Cardiac muscle cell (in vitro differentiated cells and primary cell): ENCODE data around the gene CDH1. TPM values are rescaled to one million over a fixed set of nuclear protein-coding genes. Genes with fewer than 3 reads are reported as not detected.

Source experiments
- DNase-seq, 2 donors: peaks; one replicate each; pipeline versions ENCODE4 v3.0.0 to v3.0.0-alpha.2; 2010 to 2017; ENCODE audit warnings: low read depth in 1 of 2, low spot score in 1 of 2
- H3K27ac ChIP-seq: fragments of 200-600 bp; sonication (generic); 2 replicates; pipeline ENCODE4 v1.5.1; 2016
- H3K27me3 ChIP-seq: fragments of 200-600 bp; sonication (generic); 2 replicates; pipeline ENCODE4 v1.6.0; 2016; ENCODE audit warnings: control low read depth
- H3K36me3 ChIP-seq: fragments of 200-600 bp; sonication (generic); 2 replicates; pipeline ENCODE4 v1.5.1; 2016; ENCODE audit warnings: control low read depth
- H3K4me1 ChIP-seq: fragments of 200-600 bp; sonication (generic); 2 replicates; pipeline ENCODE4 v1.8.1; 2017; ENCODE audit warnings: low read depth, mild to moderate bottlenecking, mixed run types
- H3K4me3 ChIP-seq: fragments of 200-600 bp; sonication (generic); 2 replicates; pipeline ENCODE4 v1.5.1; 2016; ENCODE audit warnings: mild to moderate bottlenecking
- H3K9me3 ChIP-seq: fragments of 200-600 bp; sonication (generic); 2 replicates; pipeline ENCODE4 v1.5.1; 2017; ENCODE audit warnings: low read depth, mild to moderate bottlenecking, control low read depth
- polyA plus RNA-seq: library from polyadenylated mRNA; unstranded; fragments of >200 nt; fragmentation: Nextera tagmentation; extraction: Ambion mirVana; gene quantifications from 2 replicates; pipeline ENCODE4 v1.2.1, GENCODE V29; 2016
- total RNA-seq: library from RNA; depleted of rRNA; stranded (reverse); fragments of >200 nt; gene quantifications from 2 replicates; pipeline ENCODE4 v1.2.3, GENCODE V29; 2016
- TF ChIP-seq, protein P1 (sequence below): IDR thresholded peaks from 2 replicates; pipeline ENCODE4 v1.5.1; 2012; ENCODE audit warnings: low read depth, mild to moderate bottlenecking, low read length

CDH1 gene
- total and polyA plus RNA-seq, 2 experiments from 2014 or later = 0.09 to 1.4 TPM

DNA sequence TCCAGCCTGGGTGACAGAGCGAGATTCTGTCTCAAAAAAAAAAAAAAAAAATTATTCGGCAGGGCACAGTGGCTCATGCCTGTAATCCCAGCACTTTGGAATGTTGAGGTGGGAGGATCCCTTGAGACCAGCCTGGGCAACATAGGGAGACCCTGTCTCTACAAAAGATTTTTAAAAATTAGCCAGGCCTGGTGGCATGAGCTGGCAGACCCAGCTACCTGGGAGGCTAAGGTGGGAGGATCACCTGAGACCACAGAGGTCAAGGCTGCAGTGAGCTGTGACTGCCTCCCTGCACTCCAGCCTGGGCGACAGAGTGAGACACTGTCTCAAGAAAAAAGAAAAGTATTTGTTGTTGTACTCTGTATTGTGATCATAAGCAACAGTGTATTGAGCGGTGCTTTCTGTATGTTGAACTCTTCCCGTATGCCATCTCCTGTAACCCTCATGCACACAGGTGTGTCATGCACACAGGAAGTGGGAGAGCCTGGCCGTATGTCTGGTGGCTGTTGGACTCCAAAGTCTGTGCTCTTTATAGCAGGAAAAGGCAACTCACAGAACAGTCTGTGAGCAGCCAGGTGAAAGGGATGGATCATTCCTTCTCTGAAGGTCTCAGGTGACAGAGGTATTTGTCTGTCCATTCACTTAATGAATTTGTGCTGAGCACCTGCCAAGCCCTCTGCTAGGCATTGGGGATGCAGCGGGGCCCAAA lies 17.1 kb downstream of the CDH1 start:
- H3K9me3 ChIP-seq = no peaks in the 10 kb centered on the region
- no peak overlapping the region for H3K27ac ChIP-seq
- no peaks in the 10 kb centered on the region for H3K36me3 ChIP-seq
- TF ChIP-seq, protein P1, sequence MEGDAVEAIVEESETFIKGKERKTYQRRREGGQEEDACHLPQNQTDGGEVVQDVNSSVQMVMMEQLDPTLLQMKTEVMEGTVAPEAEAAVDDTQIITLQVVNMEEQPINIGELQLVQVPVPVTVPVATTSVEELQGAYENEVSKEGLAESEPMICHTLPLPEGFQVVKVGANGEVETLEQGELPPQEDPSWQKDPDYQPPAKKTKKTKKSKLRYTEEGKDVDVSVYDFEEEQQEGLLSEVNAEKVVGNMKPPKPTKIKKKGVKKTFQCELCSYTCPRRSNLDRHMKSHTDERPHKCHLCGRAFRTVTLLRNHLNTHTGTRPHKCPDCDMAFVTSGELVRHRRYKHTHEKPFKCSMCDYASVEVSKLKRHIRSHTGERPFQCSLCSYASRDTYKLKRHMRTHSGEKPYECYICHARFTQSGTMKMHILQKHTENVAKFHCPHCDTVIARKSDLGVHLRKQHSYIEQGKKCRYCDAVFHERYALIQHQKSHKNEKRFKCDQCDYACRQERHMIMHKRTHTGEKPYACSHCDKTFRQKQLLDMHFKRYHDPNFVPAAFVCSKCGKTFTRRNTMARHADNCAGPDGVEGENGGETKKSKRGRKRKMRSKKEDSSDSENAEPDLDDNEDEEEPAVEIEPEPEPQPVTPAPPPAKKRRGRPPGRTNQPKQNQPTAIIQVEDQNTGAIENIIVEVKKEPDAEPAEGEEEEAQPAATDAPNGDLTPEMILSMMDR = no peak
- H3K4me1 ChIP-seq = no peaks in the 10 kb centered on the region
- no peak for DNase-seq
- H3K4me3 ChIP-seq = no peak overlapping the region
- H3K27me3 ChIP-seq = no peaks in the 10 kb centered on the region

DNA sequence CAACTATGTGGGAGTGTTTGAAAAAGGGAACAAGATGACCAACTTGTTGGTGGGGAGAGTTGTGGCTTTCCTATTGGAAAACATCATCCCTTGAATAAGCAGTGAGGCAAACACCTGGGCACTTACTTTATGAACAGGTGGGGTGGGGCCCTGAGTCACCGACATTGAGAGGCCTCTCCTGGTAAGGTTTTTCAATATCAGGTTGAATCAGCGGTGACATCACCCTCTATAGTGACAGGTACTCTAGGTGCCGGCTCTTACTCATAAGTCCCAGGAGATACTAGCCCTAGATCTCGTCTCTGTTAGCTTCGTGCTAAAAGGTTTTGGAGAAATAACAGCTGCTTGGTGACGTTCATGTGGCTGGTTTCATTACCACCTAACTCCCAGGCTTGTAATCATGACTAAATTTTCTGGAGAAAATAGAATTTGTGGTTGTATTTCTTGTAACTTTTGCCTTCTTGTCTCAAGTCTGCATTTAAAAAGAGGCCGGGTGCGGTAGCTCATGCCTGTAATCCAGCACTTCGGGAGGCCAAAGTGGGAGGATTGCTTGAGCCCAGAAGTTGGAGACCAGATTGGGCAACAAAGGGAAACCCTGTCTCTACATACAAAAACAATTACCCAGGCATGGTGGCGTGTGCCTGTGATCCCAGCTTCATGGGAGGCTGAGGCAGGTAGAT lies 19.3 kb downstream of the CDH1 start:
- Histone ChIP-seq H3K27ac (no peak overlapping the region), H3K36me3 (no peaks in the 10 kb centered on the region), H3K4me3 (no peak overlapping the region), H3K27me3 (no peaks in the 10 kb centered on the region), H3K4me1 (no peaks in the 10 kb centered on the region), H3K9me3 (no peaks in the 10 kb centered on the region)
- TF ChIP-seq, protein P1 = no peak
- DNase-seq = peak in 1 of 2 donors; percentile 40

DNA sequence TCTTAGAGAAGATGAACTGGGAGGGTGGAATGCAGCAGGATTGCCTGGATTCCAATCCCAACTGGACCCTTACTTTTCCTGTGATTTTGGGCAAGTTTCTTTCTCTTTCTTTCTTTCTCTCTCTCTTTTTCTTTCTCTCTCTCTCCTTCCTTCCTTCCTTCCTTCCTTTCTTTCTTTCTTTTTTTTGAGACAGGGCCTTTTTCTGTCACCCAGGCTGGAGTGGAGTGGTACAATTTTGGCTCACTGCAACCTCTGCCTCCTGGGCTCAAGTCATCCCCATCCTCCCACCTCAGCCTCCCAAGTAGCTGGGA lies 20.5 kb downstream of the CDH1 start:
- H3K4me3 ChIP-seq = no peak overlapping the region
- TF ChIP-seq, protein P1 = no peak
- H3K27me3 ChIP-seq = no peaks in the 10 kb centered on the region
- H3K27ac ChIP-seq = no peak overlapping the region
- H3K36me3 ChIP-seq = no peaks in the 10 kb centered on the region
- no peak for DNase-seq
- no peaks in the 10 kb centered on the region for H3K9me3 ChIP-seq
- H3K4me1 ChIP-seq = no peaks in the 10 kb centered on the region

DNA sequence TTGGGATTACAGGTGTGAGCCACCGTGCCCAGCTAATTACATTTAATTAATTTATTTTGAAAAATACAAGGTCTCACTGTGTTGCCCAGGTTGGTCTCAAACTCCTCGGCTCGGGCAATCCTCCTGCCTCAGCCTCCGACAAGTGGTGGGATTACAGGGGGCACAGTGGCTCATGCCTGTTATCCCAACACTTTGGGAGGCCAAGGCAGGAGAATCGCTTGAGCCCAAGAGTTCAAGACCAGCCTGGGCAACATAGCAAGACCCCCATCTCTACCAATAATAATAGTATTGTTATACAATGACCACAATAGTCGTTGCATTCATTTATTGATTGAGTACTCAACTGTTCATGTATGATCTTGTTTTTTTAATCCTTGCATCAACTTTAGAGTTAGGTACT lies 22.0 kb downstream of the CDH1 start:
- TF ChIP-seq, protein P1 = no peak
- H3K4me3 ChIP-seq = no peak overlapping the region
- no peak for DNase-seq
- H3K9me3 ChIP-seq = no peaks in the 10 kb centered on the region
- no peak overlapping the region for H3K27ac ChIP-seq
- no peaks in the 10 kb centered on the region for H3K4me1 ChIP-seq
- no peaks in the 10 kb centered on the region for H3K27me3 ChIP-seq
- no peaks in the 10 kb centered on the region for H3K36me3 ChIP-seq

DNA sequence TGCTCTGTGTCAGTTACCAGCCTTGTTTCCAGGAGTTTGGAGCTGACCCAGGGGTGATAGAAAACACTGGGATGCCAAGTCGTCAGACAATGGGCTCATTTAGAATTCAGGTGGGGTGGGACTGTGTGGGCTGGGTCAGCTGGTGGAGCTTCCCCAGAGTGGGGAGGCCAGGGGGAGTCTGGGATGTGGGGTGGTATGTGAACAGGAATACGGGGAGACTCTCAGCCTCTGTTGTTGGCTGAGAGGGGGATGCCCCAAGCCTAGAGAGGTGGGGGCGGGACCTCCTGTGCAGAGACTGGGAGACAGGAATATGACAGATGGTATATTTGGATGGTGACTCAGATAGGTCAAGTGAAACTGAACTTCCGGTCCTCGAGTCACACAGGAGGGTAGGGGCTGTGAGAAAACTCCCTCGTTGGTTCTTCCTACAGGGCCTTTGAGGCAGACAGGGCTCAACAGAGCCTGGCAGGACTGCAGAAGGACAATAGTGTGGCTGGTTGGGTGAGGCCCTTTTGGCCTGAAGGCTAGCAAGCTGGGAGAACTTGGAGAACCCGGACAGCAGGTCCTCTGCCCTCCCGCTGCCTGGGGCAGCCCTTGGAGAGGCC lies 23.7 kb downstream of the CDH1 start:
- peak in 1 of 2 donors; percentile 20 for DNase-seq
- no peak overlapping the region for H3K4me3 ChIP-seq
- no peaks in the 10 kb centered on the region for H3K36me3 ChIP-seq
- H3K27ac ChIP-seq = no peak overlapping the region
- H3K4me1 ChIP-seq = no peaks in the 10 kb centered on the region
- TF ChIP-seq, protein P1 = no peak
- no peaks in the 10 kb centered on the region for H3K9me3 ChIP-seq
- H3K27me3 ChIP-seq = no peaks in the 10 kb centered on the region
